HG02981 (cell line): Measurements from ENCODE around the gene GPX6.
"Not testable (repeated sequence)": the region's sequence is repeated elsewhere in the genome, so short reads cannot be mapped to it uniquely, and the experiment has no call there.

Experiments used
- ATAC-seq: cut with Tn5 transposase; IDR thresholded peaks from one replicate; pipeline ENCODE4 v1.9.1; 2021; ENCODE audit warnings: mild to moderate bottlenecking, moderate library complexity; ENCODE audit not compliant: unreplicated experiment

GPX6 gene, protein sequence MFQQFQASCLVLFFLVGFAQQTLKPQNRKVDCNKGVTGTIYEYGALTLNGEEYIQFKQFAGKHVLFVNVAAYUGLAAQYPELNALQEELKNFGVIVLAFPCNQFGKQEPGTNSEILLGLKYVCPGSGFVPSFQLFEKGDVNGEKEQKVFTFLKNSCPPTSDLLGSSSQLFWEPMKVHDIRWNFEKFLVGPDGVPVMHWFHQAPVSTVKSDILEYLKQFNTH

GRCh38 chr6:28515676-28516075, at the start of gene GPX6:
Gene GPX6, minus strand, starts transcription at chr6:28515793. Its CDS starts 50 bp downstream, at chr6:28515743.
- no peak for ATAC-seq

DNA sequence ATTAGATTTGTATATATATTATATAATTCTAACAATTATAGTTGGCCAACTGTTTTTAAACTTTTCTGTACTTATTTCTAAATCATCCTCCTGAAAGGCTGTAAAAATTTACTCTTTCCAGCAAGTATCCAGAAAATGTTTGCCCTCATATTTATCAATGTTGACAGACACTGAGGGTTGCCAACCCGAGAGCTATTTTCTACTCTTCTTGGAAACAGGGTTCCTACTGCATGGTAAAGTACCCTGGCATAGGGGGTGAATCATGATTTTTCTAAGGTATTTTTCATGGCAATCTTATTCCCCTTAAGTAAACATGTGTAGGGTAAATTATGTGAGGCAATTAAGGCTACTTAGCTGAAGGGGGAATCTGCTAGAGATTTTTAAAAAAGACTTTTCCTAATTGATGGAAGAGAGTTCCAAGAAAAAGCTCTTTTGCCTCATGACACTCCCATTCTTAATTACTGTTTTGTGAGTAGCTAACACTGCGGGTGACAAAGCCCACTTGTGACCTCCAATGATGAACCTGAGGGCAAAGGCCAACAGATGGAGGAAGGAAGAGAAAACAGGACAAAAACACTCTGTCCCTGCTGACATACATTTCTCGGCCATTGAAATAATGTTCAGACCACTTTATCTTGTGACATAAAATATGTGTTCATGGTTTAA, 48.0 kb upstream of the GPX6 start:
- ATAC-seq = no peak

DNA sequence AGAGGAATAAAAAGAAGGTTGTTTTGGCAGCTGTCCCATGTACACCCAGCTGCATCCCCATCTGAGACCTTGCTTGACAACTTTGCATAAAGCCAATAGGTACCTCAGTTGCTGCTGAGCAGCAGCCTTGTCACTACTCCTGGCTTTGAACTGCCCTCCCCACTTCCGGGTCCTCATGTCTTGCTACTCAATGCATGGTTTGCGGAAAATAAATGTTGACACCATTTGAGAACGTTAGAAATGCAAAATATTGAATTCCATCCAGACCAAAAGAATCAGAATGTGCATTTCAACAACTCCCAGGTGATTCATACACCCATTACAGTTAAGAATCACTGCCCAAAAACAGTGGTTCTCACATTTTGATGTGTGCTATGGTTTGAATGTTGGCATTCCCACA, 43.0 kb upstream of the GPX6 start:
- no peak for ATAC-seq

GRCh38 chr6:28555136-28555535, 39.5 kb upstream of the GPX6 start:
- no peak for ATAC-seq

- ATAC-seq = no peak
Measured at GRCh38 chr6:28553986-28554881, 38.6 kb upstream of the GPX6 start.

DNA sequence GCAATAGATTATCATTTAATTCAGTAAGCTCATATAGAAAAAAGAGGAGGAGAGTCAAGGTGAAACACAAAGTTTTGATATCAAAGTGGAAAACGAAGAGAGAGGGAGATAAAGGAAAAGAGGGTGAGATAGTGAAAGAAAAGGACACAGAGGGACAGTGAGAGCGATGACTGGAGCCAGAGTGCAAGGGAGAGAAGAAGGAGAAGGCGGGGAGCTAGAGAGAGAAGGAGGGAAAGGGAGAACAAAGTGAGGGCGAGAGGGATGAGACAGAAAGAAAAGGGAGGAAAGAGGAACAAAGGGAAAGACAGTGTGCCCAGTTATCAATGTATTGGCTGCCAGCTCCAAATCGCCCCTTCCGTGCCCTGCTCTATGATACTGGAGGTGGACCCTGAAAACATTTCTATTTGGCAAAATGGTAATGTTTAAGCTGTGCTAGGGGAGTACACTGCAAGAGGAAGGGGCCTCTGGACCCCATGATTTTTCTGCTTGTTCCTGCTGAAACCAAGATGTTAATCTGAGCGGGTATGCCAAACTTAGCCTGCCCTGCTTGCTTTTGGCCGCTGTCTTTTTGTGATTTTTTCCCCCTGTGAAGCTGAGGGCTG, 37.9 kb upstream of the GPX6 start:
- ATAC-seq = no peak

GRCh38 chr6:28551891-28552666, 36.5 kb upstream of the GPX6 start:
- ATAC-seq = no peak

DNA sequence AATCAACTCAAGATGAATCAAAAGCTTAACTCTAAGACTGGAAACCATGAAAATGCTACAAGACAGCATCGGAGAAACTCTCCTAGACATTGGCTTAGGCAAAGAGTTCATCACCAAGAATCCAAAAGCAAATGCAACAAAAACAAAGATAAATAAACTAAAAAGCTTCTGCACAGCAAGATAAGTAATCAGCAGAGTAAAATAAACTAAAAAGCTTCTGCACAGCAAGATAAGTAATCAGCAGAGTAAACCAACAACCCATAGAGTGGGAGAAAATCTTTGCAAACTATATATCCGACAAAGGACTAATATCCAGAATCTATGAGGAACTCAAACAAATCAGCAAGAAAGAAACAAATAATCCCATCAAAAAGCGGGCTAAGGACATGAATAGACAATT, 31.4 kb upstream of the GPX6 start:
- ATAC-seq = not testable (repeated sequence)

- ATAC-seq = no peak
Measured at GRCh38 chr6:28545955-28546354, 30.4 kb upstream of the GPX6 start.

GRCh38 chr6:28543651-28544610, 28.3 kb upstream of the GPX6 start:
- ATAC-seq = no peak

DNA sequence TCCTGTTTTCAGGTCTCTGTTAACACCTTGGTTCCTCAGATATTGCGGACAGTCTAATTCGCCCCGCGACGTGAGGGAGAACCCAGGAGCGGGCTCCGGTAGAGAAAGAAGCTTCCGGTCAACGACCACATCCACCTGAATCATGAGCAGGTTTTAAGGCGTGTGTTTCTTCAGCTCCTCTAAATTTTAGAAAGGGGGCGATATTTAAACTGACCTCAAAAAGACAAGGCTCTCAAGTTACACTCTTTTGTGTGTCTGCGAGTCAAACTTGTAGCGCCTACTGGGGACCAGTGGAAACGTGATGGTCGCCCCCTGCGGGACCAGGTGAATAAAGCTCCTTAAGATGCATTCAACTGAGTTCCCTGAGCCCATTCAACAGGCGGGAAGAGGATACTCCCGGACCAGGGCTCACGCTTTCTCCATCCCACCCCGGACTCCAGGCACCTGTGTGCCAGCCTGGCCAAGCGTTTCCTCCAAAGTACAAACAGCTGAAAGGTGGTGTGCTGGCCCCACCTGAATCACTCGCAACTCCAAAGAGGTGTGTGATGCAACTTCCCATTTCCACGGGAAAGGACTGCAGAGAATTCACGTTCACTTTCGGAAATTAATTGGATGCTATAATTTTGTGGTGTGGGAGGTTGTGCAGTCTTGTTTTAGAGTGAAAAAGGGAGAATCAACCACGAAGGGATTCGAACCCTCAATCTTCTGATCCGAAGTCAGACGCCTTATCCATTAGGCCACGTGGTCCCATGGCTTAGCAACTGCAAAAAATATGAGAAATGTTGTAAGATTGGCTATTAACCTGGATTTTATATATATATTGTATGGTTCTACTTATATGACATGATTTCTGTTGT, 27.1 kb upstream of the GPX6 start:
- peak; percentile 53 for ATAC-seq

DNA sequence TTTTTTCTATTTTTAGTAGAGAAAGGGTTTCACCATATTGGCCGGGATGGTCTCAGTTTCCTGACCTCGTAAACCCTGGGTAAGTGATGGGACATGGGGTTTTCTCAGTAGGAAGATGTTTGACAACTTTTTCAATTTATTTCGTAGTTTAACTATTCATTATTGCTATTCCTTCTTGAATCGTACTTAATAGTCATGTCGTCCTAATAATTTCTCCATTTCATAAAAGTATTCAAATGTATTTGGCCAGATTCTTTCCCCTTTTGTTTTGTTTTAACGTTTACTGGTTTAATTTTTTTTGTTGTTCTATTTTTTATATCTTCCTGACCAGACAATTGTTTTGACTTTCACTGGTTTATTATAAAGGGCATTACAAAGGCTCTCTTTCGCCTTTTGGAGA, 26.4 kb upstream of the GPX6 start:
- no peak for ATAC-seq

DNA sequence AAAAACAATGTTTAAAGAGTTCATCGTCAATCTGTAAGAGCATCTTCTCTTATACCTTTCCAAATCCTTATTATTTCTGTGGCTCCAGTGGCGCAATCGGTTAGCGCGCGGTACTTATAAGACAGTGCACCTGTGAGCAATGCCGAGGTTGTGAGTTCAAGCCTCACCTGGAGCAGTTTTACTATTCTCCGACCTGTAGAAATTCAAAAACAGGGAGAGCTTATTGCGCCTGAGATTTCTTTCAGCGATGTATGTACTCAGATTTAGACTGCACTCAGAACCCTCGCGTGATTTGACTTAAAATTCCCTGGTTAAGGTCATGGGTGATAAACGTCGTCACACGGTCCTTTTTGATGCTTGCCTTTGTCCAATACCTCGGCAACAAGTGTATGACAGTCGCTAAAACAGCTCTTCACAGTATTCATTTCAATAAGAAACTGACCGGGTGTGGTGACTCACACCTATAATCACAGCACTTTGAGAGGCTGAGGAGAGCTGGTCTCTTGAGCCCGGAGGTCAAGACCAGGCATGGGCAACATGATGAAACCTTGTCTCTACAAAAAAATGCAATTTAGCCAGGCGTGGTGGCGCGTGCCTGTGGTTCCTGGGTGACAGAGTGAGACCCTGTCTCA, 22.0 kb upstream of the GPX6 start:
- no peak for ATAC-seq

DNA sequence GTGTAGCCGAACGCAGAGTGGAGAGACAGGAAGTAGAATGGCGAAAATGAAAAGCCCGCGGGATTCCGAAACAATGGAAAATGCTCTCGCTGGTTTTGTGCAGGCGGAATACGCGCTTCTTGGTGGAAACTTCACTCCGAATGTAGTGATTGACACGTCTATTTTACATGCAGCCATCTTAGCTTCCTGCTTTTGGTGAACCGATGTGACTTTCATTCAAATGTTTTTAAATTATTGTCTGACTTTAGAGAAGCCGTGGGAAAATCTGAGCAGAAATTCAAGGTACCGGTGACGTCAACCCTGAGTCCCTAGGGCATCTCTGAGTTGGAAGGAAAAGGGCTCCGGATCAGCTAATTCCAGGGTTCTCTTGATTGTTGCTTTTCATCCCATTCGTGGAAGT, 21.5 kb upstream of the GPX6 start:
- ATAC-seq = no peak

- ATAC-seq = no peak
Measured at GRCh38 chr6:28534875-28535274, 19.3 kb upstream of the GPX6 start.

DNA sequence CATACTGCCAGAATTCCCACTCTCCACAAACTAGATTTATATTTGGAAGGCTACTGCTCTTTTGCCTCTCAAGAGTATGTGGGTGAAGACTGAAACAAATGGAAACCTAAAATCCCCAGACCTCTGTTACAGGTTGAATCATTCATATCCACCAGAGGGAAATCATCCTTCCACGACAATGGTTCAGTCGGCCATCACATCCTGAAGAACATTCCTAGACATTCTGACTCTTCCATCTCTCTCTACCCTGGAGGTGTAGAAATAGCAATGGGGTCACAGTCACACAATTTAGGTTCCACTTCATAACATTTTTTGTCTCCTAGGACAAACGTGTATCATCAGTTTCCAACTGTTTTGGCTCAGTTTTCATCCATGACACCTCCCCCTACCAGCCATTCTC, 18.7 kb upstream of the GPX6 start:
- ATAC-seq = no peak

DNA sequence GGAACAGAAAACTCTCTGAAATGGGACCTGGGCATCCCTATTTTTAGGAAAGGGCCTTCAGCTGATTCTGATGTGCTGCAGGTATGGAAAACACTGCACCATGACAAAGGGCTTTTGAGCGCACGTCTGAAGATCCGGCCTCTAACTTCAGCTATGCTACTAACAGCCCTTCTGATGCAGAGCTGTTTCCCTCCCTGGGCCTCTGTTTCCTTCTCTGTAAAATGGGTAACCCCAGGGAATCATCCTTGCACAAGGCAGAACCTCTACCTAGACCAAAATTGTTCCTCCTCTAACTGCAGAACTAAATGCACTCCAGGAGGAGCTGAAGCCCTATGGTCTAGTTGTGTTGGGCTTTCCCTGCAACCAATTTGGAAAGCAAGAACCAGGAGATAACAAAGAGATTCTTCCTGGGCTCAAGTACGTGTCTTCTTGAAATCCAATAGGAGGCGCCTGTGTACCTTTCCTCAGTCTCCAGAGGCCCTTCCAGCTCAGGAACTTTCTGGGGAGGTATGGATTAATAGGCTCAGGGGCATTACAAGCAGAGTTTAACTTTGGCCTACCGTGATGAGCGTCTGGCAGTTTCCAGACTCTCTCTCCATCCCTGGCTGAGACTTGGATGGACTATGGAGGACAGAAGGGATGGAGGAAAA, 16.0 kb upstream of the GPX6 start:
- no peak for ATAC-seq

GRCh38 chr6:28530777-28531176, 15.2 kb upstream of the GPX6 start:
- ATAC-seq = no peak
